VCaP (cell line): ENCODE measurements around the gene CFAP77.

ENCODE experiments used
- H3K27ac ChIP-seq: fragments of 450-650 bp; 2 replicates; pipeline ENCODE4 v1.5.1; 2017
- TF ChIP-seq, protein P1 (sequence below): fragments of 450-650 bp; conservative IDR thresholded peaks from 2 replicates; pipeline ENCODE4 v1.5.1; 2017; ENCODE audit warnings: mild to moderate bottlenecking, moderate library complexity

Gene CFAP77

DNA sequence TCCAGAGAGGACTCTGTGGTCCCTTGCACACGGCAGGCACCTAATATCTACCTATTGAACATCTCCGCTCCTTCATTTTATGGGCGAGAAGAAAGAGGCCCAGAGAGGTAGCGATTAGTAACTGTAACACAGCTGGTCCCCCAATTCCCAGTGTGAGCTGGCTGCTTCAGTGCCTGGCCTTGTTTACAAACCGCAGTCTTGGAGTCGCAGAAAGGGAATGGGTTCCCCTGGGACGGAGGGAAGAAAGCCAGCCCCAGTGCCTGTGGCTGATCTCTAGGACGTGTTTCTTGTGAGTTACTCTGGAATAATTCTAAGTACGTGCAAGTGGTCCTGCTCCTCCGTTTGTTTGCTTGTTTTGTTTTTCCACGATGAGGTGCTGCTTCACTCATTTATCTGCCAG is 52.0 kb downstream of the CFAP77 start:
- no peak overlapping the region for H3K27ac ChIP-seq
- TF ChIP-seq, protein P1, sequence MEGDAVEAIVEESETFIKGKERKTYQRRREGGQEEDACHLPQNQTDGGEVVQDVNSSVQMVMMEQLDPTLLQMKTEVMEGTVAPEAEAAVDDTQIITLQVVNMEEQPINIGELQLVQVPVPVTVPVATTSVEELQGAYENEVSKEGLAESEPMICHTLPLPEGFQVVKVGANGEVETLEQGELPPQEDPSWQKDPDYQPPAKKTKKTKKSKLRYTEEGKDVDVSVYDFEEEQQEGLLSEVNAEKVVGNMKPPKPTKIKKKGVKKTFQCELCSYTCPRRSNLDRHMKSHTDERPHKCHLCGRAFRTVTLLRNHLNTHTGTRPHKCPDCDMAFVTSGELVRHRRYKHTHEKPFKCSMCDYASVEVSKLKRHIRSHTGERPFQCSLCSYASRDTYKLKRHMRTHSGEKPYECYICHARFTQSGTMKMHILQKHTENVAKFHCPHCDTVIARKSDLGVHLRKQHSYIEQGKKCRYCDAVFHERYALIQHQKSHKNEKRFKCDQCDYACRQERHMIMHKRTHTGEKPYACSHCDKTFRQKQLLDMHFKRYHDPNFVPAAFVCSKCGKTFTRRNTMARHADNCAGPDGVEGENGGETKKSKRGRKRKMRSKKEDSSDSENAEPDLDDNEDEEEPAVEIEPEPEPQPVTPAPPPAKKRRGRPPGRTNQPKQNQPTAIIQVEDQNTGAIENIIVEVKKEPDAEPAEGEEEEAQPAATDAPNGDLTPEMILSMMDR, result no peak

DNA sequence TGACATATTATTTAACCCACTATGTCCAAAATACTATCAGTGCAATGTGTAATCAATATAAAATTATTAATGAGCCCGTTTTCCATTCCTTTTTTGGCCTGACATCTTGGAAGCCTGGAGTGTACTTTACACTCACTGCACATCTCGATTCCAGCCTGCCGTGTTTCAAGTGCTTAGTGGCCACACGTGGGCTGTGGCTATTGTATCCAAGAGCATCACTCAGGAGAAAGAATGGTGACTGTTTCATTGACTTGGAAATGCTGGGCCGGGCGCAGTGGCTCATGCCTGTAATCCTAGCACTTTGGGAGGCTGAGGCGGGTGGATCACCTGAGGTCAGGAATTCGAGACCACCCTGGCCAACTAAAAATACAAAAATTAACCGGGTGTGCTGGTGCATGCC is 54.5 kb downstream of the CFAP77 start:
- no peak overlapping the region for H3K27ac ChIP-seq
- TF ChIP-seq, protein P1, result no peak

DNA sequence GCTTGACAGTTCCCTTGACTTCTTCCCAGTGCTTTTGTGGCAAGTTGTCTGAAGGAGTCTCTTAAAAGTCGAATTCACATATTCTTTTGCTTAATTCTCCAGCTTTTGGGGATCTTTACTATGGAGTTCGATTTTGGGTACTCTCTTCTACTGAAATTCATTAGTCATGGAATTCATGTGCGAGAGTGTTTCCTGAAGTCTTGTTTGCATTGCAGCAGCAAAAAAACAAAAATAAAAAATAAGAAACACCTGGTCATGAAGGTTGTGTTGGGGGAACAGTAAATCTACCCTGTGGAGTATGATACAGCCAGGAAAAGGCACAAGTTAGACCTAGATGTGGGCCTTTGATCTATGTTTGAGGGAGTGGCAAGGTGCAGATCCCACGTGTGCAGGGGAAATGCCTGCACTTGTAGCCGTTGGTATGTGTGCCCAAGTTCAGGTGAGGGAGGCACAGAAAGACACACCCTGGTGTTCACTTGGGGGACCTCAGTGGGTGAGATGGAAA is 55.2 kb downstream of the CFAP77 start:
- no peak overlapping the region for H3K27ac ChIP-seq
- TF ChIP-seq, protein P1, result no peak

DNA sequence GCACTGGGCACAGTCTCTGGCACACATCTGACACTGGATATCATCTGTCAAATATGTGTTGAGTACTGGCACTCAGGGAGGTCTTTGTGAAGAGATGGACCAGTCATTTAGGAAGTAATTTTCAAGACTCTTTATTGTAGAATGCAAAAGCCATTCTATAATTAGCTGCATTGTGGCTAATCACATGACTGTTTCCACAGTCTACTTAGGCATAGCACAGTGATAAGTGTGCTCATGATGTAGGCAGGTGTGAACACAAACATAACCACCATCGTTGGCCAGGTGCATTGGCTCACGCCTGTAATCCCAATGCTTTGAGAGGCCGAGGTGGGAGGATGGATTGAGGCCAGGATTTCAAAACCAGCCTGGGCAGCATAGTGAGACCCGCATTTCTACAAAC is 62.2 kb downstream of the CFAP77 start:
- TF ChIP-seq, protein P1, result no peak
- H3K27ac ChIP-seq, result no peak overlapping the region

DNA sequence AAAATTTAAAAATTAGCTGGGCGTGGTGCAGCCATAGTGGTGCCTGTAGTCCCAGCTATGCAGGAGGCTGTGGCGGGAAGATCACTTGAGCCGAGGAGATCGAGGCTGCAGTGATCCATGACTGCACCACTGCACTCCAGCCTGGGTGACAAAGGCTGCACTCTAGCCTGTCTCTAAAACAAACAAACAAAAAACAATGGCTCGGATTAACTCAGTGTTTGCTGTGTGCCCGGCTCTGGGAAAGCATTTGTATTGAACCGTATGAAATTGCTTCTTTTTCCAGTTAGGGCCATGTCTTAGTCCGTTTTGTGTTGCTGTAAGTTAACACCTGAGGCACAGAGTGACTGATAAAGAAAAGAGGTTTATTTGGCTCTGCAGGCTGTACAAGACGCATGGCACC is 62.6 kb downstream of the CFAP77 start:
- TF ChIP-seq, protein P1, result no peak
- H3K27ac ChIP-seq, result no peak overlapping the region

DNA sequence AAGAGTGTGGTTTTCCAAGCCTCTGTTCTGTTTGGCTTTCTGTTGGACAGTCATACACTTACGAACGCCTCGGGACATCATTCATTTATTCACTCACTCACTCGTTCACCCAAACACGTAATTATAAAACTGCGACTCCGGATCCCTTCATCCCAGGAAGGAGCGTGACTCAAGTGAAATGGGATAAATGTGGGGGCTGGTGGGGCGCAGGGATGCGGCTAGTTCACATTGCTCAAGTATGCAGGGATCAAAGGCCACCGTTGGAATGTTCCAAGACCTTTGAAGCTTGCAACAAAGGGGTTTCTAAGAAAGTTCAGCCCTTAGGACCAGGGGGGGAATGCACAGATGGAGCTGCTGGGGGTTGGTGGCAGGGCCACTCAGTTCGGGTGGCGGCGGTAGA is 64.2 kb downstream of the CFAP77 start:
- TF ChIP-seq, protein P1, result no peak
- no peak overlapping the region for H3K27ac ChIP-seq

DNA sequence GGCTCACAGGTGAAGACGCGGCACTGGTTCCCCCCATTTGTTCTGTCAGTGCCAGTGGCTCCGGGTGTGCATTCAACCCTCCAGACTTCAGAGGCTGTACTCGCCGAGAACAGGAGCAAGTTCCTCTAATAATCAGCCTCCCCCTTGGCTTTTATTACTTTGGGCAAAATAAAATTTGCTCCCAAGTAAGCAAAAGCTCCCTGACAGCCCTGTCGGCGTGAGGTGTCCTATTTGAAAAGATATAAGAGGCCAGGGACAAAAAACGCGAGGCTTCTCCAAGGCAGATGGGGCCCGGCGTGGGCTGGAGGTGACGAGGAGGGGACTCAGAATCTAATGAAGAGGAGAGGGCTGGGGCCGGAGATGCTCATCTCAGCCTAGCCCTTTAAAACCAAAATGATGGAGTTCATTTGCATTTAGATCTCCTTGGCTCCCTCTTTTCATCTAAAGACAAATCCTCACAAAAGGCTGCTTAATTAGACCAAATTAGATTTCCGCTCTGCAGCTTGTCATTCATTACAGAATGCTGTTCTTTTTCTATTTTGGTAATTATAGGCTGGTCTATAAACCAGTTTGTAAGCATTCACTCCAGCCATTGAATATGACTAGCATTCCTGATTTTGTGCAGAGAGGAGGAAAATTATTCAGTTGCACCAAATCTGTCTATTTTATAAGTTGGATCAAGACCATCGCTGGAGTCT is 68.5 kb downstream of the CFAP77 start:
- H3K27ac ChIP-seq, result no peak overlapping the region
- TF ChIP-seq, protein P1, result no peak
